Bronchus fibroblast of lung (primary cell): Measurements from ENCODE around the gene FMOD. TPM values are rescaled to one million over a fixed set of nuclear protein-coding genes. Genes with fewer than 3 reads are reported as not detected.

Experiments
- total RNA-seq: library from RNA; depleted of rRNA; stranded (reverse); fragments of >200 nt; gene quantifications from 2 replicates; pipeline ENCODE4 v1.2.3, GENCODE V29; 2015

FMOD gene
- 2.2 TPM in 2 replicates for total RNA-seq

GRCh38 chr1:203351037-203351625, at the start of gene FMOD:
FMOD (minus strand) TSS chr1:203351122; CDS start chr1:203348270, 2,852 bp downstream.

DNA sequence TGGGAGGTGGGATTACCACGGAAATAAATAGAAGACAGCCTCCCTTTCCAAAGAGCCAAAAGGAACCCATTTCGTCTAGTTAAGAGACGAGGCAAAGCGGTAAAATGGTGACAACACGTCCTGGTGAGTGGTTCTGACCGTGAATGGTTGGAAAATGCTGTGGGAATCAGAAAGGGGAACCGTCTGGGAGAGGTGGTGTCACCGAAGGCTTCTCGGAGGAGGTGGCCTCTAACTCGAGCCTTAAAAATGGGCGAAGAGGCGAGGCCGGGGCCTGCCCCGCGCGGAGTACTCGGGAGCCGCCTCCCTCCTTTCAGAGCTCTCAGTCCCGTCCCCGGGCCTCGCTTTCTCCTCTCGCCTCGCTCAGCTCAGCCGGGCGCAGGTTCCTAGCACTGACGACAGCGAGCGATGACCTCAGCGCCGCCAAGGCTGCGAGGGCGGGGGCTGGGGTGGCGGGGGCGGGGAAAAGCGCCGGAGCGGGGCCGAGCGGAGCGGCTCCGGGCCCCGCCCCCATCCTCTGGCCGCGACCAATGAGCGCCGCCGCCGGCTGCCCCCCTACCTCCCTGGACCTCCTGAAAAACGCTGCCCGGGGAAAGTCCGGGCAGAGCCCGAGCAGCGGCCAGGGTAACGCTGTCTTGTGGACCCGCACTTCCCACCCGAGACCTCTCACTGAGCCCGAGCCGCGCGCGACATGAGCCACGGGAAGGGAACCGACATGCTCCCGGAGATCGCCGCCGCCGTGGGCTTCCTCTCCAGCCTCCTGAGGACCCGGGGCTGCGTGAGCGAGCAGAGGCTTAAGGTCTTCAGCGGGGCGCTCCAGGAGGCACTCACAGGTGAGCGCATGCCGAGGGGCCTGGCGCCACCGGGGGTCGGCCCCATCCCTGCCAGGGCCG, 45.8 kb downstream of the FMOD start, which contains the start of gene BTG2:
TSS of gene BTG2 (plus strand) at position 601 of the 890 bp plus-strand sequence. CDS start at position 689, 88 bp downstream.

Other genes starting within 250 kb of the FMOD start
- under 0.01 and 0.45 TPM in 2 replicates for gene ADORA1, start 223.4 kb downstream of the FMOD start, total RNA-seq
- gene MYBPH, start 175.3 kb downstream of the FMOD start, total RNA-seq, result not detected in 2 replicates
- gene CHI3L1, start 164.4 kb downstream of the FMOD start, total RNA-seq, result 0.50 and 0.59 TPM in 2 replicates
- not detected in 2 replicates for gene CHIT1, start 121.4 kb downstream of the FMOD start, total RNA-seq
- 5.5 and 7.1 TPM in 2 replicates for gene BTG2, start 45.6 kb downstream of the FMOD start, total RNA-seq
- under 0.01 TPM in 2 replicates for gene PRELP, start 124.7 kb upstream of the FMOD start, total RNA-seq
- not detected in 2 replicates for gene OPTC, start 143.0 kb upstream of the FMOD start, total RNA-seq